ENCODE results near the gene PLEKHA7.
"Not testable (repeated sequence)": the region's sequence is repeated elsewhere in the genome, so short reads cannot be mapped to it uniquely, and the experiment has no call there.

Gene PLEKHA7

GRCh38 chr11:16973338-16973964 lies 40.8 kb downstream of the PLEKHA7 start:
- no peak for DNase-seq

- no peak for DNase-seq
Measured at GRCh38 chr11:16969010-16969999, 44.9 kb downstream of the PLEKHA7 start.

GRCh38 chr11:16968196-16968595 lies 46.0 kb downstream of the PLEKHA7 start:
- no peak for DNase-seq

GRCh38 chr11:16966930-16967671 lies 47.1 kb downstream of the PLEKHA7 start:
- DNase-seq, result no peak

GRCh38 chr11:16964501-16964900 lies 49.7 kb downstream of the PLEKHA7 start:
- no peak for DNase-seq

- DNase-seq, result no peak
Measured at GRCh38 chr11:16963316-16963876, 50.8 kb downstream of the PLEKHA7 start.

- DNase-seq, result not testable (repeated sequence)
Measured at GRCh38 chr11:16962589-16962988, 51.6 kb downstream of the PLEKHA7 start.

GRCh38 chr11:16962146-16962545 lies 52.1 kb downstream of the PLEKHA7 start:
- no peak for DNase-seq

- DNase-seq, result no peak
Measured at GRCh38 chr11:16960250-16960649, 54.0 kb downstream of the PLEKHA7 start.

- no peak for DNase-seq
Measured at GRCh38 chr11:16959602-16960001, 54.6 kb downstream of the PLEKHA7 start.

GRCh38 chr11:16958833-16959232 lies 55.4 kb downstream of the PLEKHA7 start:
- DNase-seq, result no peak

- DNase-seq, result no peak
Measured at GRCh38 chr11:16956538-16957153, 57.6 kb downstream of the PLEKHA7 start.

GRCh38 chr11:16953663-16954062 lies 60.6 kb downstream of the PLEKHA7 start:
- DNase-seq, result no peak

- no peak for DNase-seq
Measured at GRCh38 chr11:16946477-16947282, 67.5 kb downstream of the PLEKHA7 start.

GRCh38 chr11:16945671-16946469 lies 68.3 kb downstream of the PLEKHA7 start:
- DNase-seq, result peak; percentile 7

GRCh38 chr11:16942911-16943310 lies 71.3 kb downstream of the PLEKHA7 start:
- DNase-seq, result no peak

- no peak for DNase-seq
Measured at GRCh38 chr11:16942342-16942741, 71.9 kb downstream of the PLEKHA7 start.

GRCh38 chr11:16941935-16942334 lies 72.3 kb downstream of the PLEKHA7 start:
- DNase-seq, result no peak

GRCh38 chr11:16938061-16938460 lies 76.2 kb downstream of the PLEKHA7 start:
- no peak for DNase-seq

GRCh38 chr11:16936643-16937042 lies 77.6 kb downstream of the PLEKHA7 start:
- DNase-seq, result no peak
